ENCODE measurements around the gene TSTD2.
"Not testable (repeated sequence)": the region's sequence is repeated elsewhere in the genome, so short reads cannot be mapped to it uniquely, and the experiment has no call there.

The TSTD2 gene

GRCh38 chr9:97630591-97630990 is 2.6 kb downstream of the TSTD2 start:
- DNase-seq (ENCODE audit: low spot score): no peak

DNA sequence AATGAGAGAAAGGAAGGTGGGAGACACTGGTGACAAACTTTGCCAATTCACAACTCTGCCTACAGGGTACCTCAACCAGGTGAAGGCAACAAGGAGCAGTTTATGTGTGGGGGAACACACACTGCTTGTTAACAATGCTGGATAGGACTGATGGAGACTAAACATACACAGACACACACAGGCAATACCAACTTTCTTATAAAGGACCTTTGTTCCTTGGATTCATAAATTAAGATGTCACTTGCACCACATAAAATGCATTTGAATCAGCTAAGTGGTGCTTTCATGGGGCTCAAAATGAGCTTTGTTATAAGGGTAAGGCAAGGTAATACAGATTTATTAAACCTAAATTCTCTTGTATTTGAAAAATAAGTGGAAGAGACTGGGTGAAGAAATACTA is 4.0 kb downstream of the TSTD2 start:
- DNase-seq (ENCODE audit: low spot score): no peak

- DNase-seq (ENCODE audit: low spot score): no peak
Measured at GRCh38 chr9:97628668-97629067, 4.5 kb downstream of the TSTD2 start.

GRCh38 chr9:97627624-97628023 is 5.5 kb downstream of the TSTD2 start:
- DNase-seq (ENCODE audit: low spot score): no peak

- DNase-seq (ENCODE audit: low spot score): no peak
Measured at GRCh38 chr9:97625620-97626019, 7.5 kb downstream of the TSTD2 start.

- DNase-seq (ENCODE audit: low spot score): no peak
Measured at GRCh38 chr9:97623946-97624345, 9.2 kb downstream of the TSTD2 start.

GRCh38 chr9:97622483-97622882 is 10.7 kb downstream of the TSTD2 start:
- DNase-seq (ENCODE audit: low spot score): not testable (repeated sequence)

DNA sequence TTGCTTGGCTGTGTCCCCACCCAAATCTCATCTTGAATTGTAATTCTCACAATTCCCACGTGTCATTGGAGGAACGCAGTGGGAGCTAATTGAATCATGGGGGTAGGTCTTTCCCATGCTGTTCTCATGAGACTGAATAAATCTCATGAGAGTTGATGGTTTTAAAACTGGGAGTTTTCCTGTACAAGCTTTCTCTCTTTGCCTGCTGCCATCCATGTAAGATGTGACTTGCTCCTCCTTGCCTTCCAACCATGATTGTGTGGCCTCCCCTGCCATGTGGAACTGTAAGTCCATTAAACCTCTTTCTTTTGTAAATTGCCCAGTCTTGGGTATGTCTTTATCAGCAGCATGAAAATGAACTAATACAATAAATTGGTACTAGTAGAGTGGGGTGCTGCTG is 13.1 kb downstream of the TSTD2 start:
- not testable (repeated sequence) for DNase-seq (ENCODE audit: low spot score)

GRCh38 chr9:97617939-97618416 is 15.2 kb downstream of the TSTD2 start:
- no peak for DNase-seq (ENCODE audit: low spot score)

DNA sequence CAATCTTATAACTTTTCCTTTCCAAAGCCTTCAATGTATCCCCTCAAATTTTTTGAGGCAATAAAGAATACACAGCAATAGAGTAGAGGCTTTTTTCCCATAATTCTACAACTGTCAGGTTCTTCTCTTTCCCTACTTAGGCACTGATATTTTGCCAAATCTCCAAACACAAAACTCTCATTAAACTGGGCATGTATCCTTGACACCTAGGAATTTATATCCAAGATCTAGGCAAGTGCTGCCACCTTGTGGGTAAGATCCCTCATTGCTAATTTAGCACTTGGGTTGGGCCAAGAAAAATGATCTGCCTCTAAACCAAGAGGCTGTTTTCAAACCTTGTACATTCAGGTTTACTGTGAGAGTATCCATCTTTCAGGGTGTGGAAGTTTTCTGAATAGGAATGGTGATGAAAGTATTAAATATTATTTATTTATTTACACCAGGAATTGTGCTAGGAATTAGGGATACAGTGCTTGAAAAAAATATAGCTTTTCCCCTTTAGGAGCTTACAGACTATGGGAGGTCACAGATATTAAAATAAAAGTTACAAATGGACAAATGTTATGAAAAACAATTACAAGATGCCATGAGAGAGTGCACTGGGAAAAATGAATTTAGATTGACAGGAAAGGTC is 17.6 kb downstream of the TSTD2 start:
- DNase-seq (ENCODE audit: low spot score): peak; percentile 85

DNA sequence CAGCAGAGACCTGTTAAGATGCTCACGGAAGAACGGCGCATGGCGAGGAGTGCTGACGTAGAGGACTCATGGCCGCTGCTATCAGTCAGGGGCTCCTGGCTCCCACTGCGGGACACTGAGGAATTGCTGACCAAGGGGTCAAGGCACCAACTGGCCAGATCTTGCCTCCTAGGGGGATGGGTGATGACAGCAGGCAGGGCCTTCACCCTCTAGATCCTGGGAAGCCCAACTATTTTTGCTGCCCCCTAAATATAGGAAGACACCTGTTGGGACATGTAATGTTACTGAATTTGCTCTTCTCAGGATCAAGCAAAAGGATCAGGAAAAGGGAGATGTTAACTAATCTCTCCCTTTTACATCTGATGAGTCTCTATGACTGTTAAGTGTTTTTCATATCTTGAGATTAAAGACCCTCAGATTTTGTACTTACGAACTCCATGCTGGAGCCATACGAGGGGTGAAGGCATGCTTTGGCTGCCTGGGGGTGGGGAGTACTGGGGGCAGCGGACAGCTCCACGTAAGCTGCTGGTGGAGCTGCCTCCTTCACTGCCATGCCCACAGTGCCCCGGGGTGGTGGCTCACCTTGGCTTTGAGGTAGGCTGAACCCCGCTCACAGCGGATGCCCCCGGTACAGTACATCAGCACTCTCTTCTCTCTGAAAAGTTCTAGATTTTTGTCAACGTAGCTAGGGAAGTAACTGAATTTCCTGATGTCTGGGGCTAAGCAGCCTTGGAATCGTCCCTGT is 28.1 kb downstream of the TSTD2 start:
- DNase-seq (ENCODE audit: low spot score): no peak

DNA sequence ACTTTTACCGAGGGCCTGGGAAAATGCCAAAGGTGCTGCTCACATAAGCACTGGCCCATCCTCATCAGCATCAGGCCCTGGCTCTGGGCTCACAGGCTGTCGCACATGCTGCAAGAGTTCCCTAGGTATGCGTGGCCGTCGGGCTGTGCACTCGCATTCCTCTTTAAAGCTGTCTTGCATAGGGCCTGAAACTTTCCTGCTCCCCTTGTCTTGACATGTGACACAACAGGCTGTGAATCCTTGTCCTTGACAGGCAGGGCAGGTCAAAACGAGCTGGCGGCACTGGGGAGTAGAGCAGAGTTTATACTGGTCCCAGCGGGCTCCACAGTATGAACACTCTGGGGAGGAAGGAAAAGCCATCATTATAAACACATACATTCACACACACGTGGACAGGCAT is 30.7 kb downstream of the TSTD2 start:
- no peak for DNase-seq (ENCODE audit: low spot score)

DNA sequence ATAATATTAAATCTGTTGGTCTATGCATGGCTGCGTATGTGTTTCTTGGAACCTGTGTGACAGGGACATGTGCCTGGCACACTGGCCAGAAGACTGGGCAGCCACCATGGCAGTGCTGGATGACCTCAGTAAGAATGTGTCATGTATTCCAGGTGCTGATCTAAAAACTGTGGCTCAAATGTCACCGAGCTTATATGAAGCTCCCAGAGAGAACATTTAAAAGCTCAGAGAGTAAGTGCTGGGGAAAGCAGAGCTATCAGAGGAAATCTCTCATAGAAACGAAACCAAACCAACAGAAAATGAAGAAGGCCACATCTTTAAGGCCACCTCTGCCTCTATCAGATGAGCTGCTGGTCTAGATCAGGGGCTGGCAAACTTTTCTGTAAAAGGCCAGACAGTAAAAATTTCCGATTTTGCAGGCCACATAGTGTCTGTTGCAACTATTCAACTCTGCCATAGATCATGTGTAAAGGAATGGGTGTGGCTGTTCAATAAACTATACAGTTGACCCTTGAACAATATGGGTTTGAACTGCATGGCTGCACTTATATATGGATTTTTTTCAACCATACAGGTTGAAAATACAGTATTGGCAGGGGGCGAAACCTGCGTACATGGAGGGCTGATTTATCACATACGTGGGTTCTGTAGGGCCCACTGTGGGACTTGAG is 31.8 kb downstream of the TSTD2 start:
- no peak for DNase-seq (ENCODE audit: low spot score)

DNA sequence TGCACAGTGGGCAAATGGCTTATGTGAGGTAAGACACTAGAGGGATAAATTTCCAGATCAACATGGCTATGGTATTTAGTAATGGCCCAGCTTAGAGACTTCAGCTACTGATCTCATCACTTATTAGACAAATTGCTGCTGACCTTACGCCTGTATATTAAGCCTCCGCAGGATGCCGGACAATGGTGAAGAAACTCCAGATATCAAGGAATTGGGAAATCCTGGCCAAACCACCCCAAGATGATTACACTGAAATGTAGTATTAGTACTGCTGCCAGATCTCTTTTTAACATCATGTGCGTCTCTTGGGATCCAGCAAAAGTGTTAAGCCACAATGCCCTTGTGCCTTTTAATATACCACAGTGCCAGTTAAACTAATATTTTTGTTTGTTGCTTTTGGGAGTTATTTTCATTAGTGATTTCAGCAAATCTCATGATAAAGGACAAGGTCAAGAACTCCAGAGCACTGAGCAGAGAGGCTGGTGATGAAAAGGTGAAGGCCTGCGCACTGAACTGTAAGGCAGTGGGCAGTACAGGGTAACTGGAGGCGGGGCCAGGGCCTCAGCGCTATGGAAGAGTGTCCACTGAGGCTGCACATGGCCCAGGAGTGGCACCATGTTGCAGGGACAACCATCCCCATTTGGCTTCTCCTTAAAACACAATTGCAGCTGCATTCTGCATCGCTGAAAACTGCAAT is 32.5 kb downstream of the TSTD2 start:
- DNase-seq (ENCODE audit: low spot score): no peak

DNA sequence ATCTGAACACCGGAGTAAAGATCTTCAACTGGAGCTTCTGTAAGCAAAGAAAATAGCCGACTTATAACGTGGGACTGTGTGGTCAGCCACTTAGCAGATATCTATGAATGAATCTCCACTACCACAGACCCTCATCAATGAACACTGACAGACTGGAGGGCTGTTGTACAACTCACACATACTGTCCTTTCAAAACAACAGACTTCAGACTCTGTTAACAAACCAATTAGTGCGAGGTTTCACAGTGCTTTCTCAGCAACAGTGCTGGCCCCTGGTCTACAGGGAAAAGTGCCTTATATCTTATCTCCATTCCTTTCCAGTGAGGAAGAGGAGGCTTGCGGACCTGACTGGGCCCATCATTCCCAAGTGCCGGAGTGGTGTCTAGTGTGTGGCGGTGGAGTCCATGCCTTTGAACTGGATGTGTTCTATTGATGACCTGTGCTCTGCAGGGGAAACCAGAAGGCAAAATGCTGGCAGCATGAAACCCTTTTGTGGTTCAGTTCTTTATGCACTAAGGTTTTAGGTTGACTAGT is 33.8 kb downstream of the TSTD2 start:
- DNase-seq (ENCODE audit: low spot score): no peak

DNA sequence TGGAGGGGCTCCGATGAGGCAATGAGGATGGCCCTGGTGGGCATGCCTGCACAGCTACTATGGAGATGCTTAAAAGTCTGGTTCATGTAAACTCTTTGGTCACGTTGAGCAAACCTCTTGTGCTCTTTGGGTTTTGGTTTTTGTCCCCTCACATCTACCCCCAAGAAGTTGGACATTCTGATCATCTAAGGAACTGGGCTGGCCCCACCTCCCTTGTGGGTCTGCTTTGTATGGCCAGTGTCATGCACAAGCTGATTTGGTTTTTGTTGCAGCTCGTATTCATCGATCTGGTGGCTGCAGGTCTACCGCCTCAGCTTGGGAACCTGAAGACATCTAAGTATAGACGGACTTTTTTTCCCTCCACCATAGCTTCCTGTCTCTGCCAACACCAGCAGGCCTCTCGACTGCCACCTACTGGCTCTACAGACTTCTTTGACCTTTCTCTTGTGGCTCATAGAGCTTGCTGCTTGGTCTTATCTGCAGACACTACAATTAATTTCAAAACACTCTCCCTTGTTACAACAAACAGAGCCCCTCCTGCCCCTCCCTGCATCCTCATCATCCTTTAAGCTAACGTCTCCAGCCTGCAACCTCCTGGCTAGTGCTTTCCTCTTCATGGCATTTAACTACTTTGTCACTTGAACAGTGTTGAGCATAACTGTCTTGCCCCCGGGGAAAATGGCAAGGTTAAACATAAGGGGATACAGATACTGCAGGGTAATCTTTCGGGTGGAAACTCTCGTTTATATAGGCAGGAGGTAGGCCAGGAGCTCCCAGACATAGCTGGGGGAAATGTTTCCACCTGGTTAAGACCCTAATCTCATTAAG is 34.5 kb downstream of the TSTD2 start:
- DNase-seq (ENCODE audit: low spot score): peak; percentile 91

GRCh38 chr9:97596906-97597305 is 36.3 kb downstream of the TSTD2 start:
- no peak for DNase-seq (ENCODE audit: low spot score)

GRCh38 chr9:97594381-97594921 is 38.7 kb downstream of the TSTD2 start:
- DNase-seq (ENCODE audit: low spot score): peak; percentile 40

DNA sequence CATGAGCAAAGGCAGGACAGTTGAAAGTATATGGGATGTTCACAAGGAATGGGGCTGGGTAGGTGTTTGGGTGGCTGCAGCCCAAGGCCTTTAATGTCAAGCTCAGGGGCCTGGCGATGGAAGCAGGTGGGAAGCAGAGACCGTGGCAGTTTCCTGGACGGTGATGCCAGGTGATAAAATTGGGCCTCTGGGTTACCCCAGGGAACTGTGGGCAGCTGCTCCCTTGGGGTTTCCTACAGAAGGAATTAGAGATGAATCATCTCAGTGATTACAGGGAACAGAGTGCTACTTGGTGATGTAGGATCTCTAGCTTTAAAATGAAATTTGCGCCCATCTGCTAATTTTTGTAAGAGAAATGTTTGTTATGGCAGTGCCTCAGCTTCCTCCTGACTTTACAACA is 39.2 kb downstream of the TSTD2 start:
- no peak for DNase-seq (ENCODE audit: low spot score)

DNA sequence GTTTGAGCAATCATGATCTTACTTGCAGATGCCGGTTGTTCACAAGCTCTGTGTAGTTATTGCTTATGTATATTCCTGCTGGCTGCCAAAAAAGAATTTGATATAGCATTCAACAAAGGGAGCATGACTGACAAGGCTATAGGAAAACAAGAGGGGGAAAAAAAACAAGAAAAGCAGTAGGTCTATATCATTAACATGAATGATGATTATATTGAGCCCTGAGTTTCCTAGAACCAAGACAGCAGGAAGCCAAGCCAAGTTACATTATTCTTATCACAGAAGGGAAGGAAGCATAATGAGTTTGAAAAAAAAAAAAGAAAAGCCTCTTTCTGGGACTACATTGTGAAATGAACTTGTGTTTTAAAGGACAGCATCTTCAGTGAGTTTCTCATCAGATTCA is 41.0 kb downstream of the TSTD2 start:
- DNase-seq (ENCODE audit: low spot score): no peak

DNA sequence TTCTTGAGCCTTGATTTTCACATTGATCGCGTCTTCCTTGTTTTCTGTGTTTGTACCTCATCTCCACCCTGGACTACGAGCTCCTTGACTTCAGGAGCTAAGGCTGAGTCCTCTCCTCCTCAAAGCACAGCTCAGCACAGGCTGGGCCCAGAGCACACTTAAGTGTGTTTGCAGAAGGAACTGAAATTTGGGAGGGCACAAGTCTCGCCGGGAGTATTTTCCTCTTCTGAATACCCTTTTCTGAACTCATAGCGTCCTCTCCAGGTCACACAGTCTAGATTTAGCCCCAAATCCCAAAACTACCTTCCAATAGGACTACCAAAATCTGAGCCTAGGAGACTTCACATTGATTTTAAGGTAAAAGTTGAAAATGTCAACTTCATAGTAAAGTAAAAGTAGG is 41.6 kb downstream of the TSTD2 start:
- DNase-seq (ENCODE audit: low spot score): peak; percentile 48

All from Ammon's horn (tissue), 1 donor.